ENCODE results near the gene UNC93A.
"Not testable (repeated sequence)": the region's sequence is repeated elsewhere in the genome, so short reads cannot be mapped to it uniquely, and the experiment has no call there.

The UNC93A gene

DNA sequence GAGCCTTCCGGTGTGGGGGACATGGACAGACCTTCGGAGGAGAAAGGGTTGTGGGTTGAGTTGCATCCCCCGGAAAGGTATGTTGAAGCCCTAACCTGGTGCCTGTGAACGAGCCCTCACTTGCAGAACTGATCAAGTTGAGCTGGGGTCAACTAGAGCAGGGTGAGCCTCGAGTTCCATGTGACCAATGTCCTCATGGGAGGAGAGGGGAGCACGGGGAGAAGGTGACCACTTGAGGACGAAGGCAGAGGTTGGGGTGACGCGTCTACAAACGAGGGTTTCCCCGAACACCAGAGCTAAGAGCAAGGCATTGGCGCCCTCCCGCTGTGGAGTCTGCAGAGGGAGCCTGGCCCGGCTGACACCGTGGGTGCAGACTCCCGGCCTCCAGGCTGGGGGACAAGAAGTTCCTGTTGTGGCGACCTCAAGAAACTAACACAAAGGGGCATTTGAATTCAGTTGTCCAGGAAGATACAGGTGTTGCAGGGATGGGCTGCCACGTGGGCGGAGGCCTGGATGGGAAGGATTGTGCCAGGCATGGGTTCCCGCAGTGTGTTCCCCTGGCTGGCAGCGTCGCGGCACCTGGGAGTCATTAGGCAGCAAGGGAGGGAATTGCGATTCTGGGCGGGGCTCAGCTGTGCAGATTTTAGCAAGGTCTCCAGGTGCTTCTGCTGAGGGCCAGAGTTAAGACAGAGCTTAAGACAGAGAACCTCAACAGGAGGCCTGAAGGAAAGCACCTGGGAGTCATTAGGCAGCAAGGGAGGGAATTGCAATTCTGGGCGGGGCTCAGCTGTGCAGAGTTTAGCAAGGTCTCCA is 20.4 kb upstream of the UNC93A start:
- DNase-seq (ENCODE audit: low read depth in 2 of 2): no peak

DNA sequence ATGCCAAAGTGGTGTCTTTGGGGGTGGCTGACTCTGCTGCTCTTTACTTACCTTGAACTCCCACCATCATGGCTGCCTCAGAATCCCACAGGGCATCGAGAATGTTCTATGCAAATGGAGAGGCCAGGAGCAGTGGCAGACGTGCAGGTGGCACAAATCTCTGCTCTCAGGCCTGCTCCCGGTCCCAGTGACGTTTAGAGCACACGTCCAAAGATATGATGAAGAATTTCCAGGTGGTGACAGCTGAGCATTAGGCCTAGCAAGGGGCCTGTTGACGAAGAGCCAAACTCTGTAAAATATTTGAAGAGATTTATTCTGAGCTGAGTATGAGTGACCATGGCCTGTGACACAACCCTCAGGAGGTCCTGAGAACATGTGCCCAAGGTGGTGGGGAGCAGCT is 19.0 kb upstream of the UNC93A start:
- DNase-seq (ENCODE audit: low read depth in 2 of 2): no peak

DNA sequence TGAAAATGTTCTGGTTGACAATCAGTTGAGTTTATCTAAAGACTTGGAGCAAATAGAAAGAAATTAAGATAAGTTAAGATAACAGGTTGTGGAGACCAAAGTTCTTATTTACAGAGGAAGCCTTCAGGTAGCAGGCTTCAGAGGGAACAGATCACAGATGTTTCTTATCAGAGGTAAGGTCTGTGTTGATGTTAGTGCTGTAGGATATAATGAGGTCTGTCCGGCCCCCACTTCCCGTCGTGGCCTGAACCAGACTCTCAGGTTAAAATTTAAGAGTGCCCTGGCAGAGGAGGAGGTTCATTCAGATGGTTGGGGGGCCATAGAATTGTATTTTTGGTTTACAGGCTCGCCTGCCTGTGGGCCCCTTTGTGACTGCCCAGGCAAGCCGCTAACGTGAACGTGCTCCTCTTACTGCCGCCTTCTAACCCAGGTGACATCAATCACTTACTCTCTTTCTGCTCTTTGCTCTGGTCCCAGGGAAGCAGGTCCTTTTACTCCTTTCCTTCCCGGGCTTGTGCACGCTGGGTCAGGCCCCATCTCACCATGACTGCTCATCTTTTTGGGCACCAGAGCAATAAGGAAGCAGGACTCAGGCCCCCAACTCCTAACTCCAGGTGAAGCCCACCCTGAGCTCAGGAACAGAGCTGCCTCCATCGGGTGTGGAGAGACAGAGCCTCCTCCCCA is 18.3 kb upstream of the UNC93A start:
- no peak for DNase-seq (ENCODE audit: low read depth in 2 of 2)

DNA sequence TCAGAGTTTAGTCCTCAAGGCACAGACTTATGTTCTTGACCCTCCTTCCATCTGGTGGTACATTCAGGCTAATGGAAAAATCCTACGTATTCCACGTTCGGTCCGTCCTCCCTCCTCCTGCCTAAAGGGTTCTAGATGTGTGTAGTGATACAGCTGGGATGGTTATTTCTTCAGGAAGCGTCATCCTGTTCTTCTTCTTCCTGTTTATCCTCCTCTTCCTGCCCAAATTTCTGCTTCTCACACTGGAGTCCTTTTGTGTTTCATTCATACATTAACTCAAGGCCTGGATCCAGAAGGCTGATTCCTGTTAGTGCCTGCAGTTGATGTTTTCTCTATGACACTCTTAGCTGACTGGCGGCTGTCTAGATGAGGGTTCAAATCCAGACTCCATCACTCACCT is 16.8 kb upstream of the UNC93A start:
- no peak for DNase-seq (ENCODE audit: low read depth in 2 of 2)

DNA sequence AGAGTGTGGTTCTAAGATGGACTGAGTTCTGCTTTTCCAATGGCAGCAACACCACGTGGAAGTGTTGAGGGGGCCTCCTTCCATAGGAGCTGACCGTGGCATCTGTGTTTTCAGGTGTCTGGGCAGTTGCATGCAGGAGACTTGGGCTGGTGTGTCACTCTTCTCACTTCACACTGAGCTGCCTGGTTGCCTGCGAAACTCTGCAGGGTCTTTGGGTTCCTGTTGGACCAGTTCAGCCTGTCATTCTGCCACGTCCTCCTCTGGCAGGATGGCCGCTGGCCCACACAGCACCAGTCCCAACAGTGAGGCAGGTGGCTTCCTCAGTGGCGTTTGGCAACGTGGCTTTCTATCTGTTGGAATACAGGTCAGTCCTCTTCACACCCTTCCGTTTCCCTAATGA is 16.1 kb upstream of the UNC93A start:
- no peak for DNase-seq (ENCODE audit: low read depth in 2 of 2)

DNA sequence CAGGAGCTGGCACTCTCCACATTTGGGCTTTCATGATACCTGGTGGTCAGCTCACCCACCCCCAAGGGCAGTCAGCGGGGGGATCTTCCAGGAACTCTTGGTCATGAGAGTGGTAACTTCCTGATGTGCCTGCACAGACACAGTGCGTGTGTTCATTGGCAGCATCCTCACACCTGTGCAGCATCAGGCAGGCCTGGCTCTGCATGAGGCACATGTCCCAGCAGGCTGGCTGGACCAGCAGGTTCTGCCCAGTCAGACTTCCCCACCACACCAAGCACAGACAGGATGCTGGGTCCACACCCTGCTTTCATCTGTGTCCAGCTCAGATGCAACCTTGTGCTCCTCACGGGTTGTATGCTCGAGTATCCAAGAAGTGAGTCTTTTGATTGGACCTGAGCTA is 15.7 kb upstream of the UNC93A start:
- DNase-seq (ENCODE audit: low read depth in 2 of 2): no peak

DNA sequence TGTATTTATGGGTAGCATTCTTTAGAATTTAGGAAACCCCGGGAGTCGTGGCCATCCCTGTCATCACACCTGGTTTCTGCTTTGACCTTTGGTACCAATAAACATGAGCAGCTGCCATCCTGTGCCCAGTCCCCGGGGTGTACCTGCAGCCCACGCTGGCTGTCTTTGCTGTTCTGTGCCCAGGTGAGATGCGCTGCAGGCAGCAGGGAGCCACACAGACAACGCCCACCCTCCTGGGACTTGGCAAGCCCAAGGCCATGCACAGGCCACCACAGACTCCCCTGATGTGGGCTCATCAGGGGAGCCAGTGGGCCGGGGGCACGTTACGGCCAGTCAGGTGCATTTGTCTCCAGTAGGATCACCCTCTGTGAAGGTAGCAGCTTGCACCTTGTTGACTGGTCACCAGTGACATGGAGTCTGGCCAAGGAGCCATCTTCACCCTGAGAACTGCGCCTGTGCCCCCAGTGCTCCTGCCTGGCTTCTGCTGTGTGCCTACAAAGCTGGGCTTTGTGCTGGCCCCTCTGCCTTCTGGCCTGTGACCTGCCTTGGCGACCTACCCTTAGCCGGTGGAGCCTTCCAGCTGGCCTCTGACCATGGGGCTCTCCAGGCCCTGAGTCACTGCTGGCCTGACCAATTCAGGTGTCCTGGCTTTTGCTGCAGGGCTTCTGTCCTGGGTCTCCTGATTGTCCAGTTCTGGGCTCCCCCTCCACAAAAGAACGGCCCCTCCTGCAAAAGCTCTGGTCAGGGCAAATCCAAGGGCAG is 14.2 kb upstream of the UNC93A start:
- no peak for DNase-seq (ENCODE audit: low read depth in 2 of 2)

DNA sequence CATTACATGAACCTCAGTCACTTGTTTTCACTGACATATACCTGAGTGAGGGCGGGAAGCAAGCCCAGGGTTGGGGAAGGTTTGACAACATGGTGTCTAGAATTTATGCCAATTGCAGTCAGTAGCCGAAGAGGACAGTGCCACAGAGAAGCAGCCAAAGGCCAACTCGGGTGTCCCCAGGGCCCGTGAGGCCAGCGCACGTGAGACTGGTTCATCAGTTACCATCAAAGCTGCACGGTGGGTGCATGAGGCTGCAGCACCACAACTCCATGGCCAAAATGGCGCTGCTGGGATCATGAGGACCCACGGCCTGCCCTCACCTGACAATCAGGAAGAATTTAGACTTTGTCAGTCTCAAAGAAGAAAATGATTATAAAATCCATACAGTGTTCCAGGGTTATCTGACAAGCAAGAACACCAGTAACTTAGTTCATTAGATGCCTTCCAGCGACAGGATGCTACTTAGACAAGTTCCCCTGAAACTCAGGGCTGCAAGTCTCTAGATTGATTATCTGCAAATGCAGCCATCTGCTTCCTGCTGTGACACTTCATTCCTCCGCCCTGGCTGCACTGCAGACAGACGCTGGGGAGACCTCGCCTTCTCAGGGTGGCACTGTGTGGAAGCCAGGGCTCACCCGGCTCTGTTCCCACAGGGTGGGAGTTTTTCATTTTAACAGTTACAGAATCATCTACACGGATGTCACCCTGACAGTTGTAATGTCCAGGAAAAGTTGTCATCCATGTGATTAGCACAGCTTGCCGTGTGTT is 12.8 kb upstream of the UNC93A start:
- DNase-seq (ENCODE audit: low read depth in 2 of 2): not testable (repeated sequence)

DNA sequence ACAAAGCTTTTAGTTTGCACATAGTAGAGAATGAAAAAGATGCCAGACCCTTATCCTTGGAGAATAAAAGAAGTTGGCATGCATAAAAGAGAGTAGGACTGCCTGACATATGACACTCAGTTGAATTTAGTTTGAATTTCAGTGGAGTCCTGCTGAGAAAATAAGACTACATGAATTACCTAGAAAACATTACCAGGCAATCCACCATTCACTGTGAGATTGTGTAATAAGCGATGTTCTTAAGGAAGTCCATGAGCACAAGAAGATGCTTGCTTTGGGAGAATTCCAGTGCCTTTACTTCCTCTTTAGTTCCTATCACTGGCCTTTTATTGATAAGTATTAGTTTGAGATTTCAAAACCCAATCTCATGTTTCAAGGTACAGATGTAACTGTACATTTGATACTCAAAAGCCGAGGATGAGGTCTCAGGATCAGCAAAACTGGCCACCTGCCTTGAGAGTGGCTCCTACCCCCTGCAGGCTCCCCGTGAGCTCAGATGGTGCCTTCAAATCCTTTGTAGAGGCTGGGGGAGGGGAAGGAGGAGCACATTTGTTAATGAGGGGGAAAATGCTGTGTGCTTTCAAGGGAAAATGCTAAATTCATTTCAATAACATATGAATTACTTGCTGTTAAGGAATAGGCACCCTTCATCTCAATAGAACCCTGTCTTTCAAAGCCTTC is 11.2 kb upstream of the UNC93A start:
- DNase-seq (ENCODE audit: low read depth in 2 of 2): no peak

DNA sequence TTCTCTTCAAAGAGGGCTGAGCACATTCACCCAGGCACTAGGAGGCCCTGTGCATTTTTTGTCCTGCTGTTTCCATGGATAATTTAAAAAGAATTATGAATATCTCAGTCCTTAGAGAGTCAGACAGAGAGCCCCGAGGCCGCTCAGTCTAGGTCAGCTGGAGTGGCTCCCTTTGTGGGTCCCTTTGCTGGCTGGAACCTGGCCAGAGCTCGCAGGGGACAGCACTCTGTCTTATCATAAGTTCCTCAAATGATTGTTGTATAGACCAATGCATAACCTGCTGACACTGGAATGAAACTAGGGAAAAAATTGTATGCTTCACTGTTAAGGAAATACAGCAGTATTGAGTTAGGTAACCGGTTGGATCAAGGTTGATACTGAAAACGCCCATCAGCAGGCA is 10.6 kb upstream of the UNC93A start:
- not testable (repeated sequence) for DNase-seq (ENCODE audit: low read depth in 2 of 2)

DNA sequence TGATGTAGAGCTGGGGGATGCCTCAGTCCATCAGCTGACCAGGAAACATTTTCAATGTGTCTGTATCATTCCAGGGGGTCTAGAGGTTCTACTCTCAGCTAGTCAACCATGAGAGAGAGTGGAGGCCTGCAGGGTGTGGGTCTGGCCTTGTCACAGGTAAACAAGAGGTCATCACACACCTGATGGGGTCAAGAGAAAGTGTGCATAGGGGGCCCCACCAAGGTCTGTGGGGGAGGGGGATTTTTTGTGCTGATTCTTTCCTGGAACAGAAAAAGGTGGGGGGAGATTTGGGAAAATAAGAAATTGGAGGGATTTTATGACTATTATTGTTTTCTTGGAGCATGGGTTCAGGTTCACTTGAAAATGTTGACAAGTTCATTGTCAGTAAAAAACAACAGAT is 8.9 kb upstream of the UNC93A start:
- no peak for DNase-seq (ENCODE audit: low read depth in 2 of 2)

DNA sequence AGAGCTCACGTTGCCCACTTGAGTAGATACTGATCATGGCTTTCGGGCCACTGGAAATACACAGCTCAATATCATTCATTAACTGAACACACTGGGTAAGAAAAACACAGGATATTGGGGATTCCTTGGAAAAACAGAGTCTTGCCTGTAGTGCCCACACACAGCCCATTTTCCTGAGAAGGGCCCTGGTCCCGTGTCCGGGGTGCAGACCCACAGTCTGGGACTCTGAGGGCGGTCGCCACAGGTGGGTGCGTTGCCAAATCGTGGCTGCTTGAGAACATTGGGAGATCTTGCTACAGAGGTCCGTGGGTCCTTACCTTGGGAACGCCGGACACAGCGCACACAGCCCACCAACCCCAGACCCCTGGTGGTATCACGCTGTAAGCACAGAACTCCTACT is 6.5 kb upstream of the UNC93A start:
- DNase-seq (ENCODE audit: low read depth in 2 of 2): not testable (repeated sequence)

DNA sequence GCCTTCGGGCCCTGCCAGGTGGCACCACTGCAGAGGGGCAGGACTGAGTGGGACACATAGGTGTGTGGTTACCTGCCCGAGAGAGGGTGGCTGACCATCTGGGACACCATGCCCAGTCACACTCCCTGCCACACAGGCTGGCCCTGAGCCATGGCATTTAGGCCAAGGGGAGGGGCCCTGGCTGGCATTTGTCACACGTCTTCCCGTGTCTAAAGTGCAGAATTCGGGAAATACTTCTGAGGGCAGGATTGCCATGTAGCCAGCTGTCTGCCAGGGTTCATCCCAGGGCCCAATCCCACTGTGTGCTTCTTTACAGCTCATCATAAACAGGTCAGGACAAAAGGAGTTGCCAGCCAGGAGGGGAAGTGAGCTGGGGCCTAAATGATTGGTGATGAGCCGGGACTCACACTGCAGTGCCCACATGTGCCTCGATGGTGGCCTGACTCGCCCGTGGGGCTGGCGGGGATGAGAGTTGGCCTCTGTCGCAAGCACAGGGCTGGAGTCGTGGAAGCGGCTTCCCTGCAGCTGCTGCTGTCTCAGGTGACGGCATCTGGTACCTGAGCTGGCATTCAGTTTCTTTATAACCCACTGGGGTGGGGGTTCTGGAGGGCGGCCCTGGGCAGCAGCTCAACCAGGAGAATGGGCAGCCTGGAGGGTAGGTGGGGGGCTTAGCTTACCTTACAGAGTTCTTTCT is 5.9 kb upstream of the UNC93A start:
- no peak for DNase-seq (ENCODE audit: low read depth in 2 of 2)

DNA sequence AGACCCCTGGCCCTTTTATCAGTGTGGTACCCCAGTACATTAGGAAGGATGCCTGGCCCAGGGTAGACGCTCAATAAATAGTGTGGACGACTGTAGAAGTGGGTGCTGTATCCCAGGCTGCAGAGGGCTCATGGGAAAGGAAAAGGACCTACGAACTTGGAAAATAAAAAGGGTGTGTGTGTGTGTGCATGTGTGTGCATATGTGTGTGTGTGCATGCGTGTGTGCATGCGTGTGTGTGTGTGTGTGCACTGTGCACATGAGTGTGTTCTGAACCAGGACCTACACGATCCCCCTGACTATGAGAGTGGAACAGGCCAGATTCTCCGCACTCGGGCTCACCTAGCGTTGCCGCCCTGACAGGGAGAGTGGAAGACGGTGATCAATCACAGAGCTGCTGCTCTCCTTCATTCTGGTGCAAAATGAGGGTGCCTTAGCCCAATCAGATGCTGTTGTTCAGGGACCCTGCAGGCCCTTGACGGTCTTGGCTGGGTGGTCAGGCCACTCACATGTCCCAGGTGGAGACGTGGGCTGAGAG is 3.5 kb upstream of the UNC93A start:
- no peak for DNase-seq (ENCODE audit: low read depth in 2 of 2)

DNA sequence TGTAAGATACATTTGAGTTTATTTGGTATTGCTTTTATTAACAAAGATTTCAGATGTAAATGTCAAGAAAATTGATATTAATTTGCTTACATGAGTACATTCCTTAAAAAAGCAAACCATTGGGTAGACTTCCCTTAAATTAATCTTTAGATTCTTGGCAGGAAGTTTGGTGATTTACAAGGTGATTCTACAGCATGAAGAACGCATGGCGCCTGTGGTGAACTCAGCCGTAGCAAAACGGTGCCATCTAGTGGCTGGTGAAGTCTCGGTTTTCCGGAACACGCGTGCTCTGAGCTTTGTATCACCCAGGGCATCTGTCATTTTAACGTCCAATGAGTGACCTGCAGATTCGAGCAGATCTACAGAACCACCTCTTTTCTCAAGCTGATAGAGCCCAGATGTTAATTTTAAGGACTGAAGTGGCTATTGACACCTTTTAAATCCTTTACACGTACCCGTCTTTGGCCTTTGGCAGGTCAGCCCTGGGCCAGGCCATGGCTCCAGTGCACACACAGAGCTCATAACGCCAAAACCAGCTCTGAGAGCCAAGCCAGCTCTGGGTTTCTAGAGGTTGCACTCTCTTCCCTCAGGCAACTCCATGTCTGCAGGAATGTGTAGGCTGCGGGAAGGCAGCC is 2.4 kb upstream of the UNC93A start:
- not testable (repeated sequence) for DNase-seq (ENCODE audit: low read depth in 2 of 2)

DNA sequence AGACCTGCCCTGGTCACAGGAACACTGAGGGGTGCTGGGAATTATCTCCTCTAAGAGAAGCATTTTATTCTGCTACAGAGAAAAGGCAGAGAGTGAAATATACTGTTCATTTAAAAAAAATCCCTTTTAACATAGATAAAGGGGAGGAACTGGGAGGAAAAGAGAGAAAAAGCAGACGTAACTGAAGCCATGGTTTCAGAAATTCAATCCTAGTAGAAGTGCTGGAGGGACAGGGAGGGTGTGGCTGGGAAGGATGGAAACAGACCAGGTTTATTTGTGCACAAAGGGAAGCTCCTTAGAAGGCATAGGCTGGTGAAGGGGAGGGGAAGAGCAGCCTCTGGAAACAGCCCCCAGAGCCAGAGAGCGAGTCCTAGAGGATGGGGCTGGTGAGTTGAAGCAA is 1.8 kb upstream of the UNC93A start:
- not testable (repeated sequence) for DNase-seq (ENCODE audit: low read depth in 2 of 2)

DNA sequence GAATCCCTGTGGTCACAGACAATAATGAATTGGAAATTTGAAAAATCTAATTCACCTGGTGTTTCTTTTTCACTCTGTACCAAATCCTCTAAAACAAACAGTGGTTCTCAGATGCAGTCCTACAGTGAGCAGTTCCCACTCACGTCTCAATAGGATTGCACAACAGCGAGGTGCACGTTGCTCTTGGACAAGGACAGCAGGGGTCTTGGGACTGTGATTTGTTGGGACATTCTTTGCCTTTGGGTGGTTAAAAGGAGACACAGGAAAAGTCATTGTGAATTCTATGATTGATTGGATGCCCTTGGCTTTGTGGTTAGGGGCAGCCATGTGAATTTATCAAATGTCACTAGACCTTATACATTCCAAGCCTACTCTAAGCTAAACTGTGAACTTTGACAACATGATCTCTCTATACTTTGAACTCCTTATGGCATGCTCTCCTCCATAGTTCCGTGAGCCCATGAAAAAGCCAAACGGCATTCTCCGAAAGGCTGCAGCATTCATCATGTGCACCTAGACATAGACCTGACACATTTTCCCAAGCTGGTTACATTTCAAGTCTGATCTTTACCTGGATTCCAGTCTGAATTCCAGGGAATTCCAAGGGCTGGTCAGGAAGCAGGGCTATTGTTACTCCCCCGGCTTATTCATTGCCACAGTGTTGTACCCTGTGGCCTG is 647 bp downstream of the UNC93A start:
- no peak for DNase-seq (ENCODE audit: low read depth in 2 of 2)

DNA sequence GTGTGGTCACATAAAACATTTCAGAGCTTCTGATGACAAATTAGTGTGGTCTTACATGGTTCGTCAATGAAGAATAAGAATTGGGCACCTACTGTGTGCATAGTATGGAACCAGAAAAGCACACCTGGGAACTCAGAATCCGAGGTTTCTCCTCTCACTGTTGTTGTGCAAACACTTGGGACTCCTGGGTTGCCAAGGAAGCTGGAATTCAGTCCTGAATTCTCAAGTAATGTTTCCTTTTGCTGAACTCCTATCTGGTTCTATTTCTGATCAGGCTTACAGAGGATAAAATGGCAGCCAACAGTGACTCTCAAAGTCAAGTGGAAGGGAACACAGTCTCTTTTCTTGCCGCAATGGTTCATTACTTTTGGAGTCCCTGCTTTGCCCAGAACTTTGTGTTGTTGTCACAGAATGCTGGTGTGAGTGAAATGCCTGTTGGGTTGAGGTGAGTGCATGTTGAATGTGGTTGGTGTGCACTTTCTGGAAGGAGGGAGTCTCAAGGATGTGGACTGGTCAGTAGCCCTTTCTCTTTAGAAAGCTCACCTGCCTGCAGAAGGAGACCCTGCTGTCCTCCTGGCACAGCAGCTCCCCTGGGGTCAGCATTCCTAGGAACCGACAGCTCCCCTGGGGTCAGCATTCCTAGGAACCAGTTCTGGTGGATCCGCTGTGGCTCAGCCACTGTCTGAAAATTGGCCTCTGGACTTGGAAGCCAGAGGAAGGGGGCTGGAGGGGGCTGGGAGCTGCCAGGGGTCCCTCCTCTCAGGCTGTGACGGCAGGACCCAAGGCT is 1.4 kb downstream of the UNC93A start:
- no peak for DNase-seq (ENCODE audit: low read depth in 2 of 2)

Data from stimulated activated CD8-positive, alpha-beta memory T cell treated with anti-CD3 and anti-CD28 coated beads, Interleukin-7, amount 100 ng/mL, for 1 hour (primary cell).